Adrenal gland (tissue), 5 donors: Measurements from ENCODE around the gene GPC3.

Source experiments
- CTCF ChIP-seq, 6 experiments: fragments of 450-650 bp in 4 of 6; fragments of 200-600 bp in 2 of 6; sonication (generic) in 1 of 6; IDR thresholded peaks; 1 replicate in 5 of 6; 2 replicates in 1 of 6; pipeline versions ENCODE4 v1.5.1 to v1.8.0; 2016 to 2021; ENCODE audit warnings: antibody characterized with exemption in 6 of 6, mild to moderate bottlenecking in 2 of 6, moderate library complexity in 1 of 6
- POLR2A ChIP-seq, 2 donors: fragments of 450-650 bp; IDR thresholded peaks; one replicate each; pipeline ENCODE4 v1.6.1; 2017; ENCODE audit warnings: antibody characterized with exemption in 2 of 2, mild to moderate bottlenecking in 2 of 2, moderate library complexity in 1 of 2
- donor health status: DM: no; HTN: no; CAD: no.

- TF ChIP-seq CTCF (IDR thresholded peaks at IDR 0.05) (no peak), POLR2A (IDR thresholded peaks at IDR 0.05) (no peak)
Observed at GRCh38 chrX:133538148-133538547, 447.2 kb downstream of the GPC3 start.
